NCI-H146 treated with DMSO at 0.1 percent for 48 hours (cell line): Measurements from ENCODE around the gene THRSP.
"Not testable (repeated sequence)": the region's sequence is repeated elsewhere in the genome, so short reads cannot be mapped to it uniquely, and the experiment has no call there.

Source experiments
- DNase-seq: peaks from one replicate; lab custom pipeline; 2025; ENCODE audit not compliant: unreplicated experiment; lab: John Stamatoyannopoulos, UW

Gene THRSP

GRCh38 chr11:78038697-78039313 lies 24.9 kb upstream of the THRSP start:
- DNase-seq: no peak

GRCh38 chr11:78039391-78039918 lies 24.2 kb upstream of the THRSP start:
- DNase-seq: no peak

- DNase-seq: peak; percentile 25
Measured at GRCh38 chr11:78039919-78040671, 23.6 kb upstream of the THRSP start.

- DNase-seq: no peak
Measured at GRCh38 chr11:78040691-78041379, 22.8 kb upstream of the THRSP start.

- not testable (repeated sequence) for DNase-seq
Measured at GRCh38 chr11:78041380-78041719, 22.3 kb upstream of the THRSP start.

GRCh38 chr11:78041843-78042440 lies 21.7 kb upstream of the THRSP start:
- no peak for DNase-seq

GRCh38 chr11:78044706-78045105 lies 19.0 kb upstream of the THRSP start:
- DNase-seq: no peak

- DNase-seq: peak; percentile 65
Measured at GRCh38 chr11:78045851-78046485, 17.7 kb upstream of the THRSP start.

- DNase-seq: no peak
Measured at GRCh38 chr11:78046486-78046854, 17.2 kb upstream of the THRSP start.

- DNase-seq: no peak
Measured at GRCh38 chr11:78048561-78048960, 15.1 kb upstream of the THRSP start.

- DNase-seq: no peak
Measured at GRCh38 chr11:78049348-78049747, 14.3 kb upstream of the THRSP start.

GRCh38 chr11:78050964-78051831 lies 12.5 kb upstream of the THRSP start:
- DNase-seq: no peak

GRCh38 chr11:78054971-78055370 lies 8.7 kb upstream of the THRSP start:
- no peak for DNase-seq

- no peak for DNase-seq
Measured at GRCh38 chr11:78056093-78056492, 7.6 kb upstream of the THRSP start.

- no peak for DNase-seq
Measured at GRCh38 chr11:78057462-78058055, 6.1 kb upstream of the THRSP start.

- DNase-seq: not testable (repeated sequence)
Measured at GRCh38 chr11:78059749-78060328, 3.8 kb upstream of the THRSP start.

- DNase-seq: no peak
Measured at GRCh38 chr11:78060533-78060932, 3.1 kb upstream of the THRSP start.

- no peak for DNase-seq
Measured at GRCh38 chr11:78061088-78061920, 2.4 kb upstream of the THRSP start.

GRCh38 chr11:78061921-78062311 lies 1.7 kb upstream of the THRSP start:
- no peak for DNase-seq
